HepG2 (cell line): ENCODE data around the gene EID3. TPM values are rescaled to one million over a fixed set of nuclear protein-coding genes. Genes with fewer than 3 reads are reported as not detected.
"Not testable (repeated sequence)": the region's sequence is repeated elsewhere in the genome, so short reads cannot be mapped to it uniquely, and the experiment has no call there.

ENCODE experiments used
- ATAC-seq: fragments of 200-7000 bp; cut with Tn5 transposase; 3 replicates; pipeline ENCODE4 v1.9.1; 2020; ENCODE audit warnings: mild to moderate bottlenecking, moderate library complexity
- BruUV-seq: library from RNA; stranded (reverse); fragments of 400-500 nt; replicated peaks from 2 replicates; lab custom pipeline; 2021; lab: Mats Ljungman, UMichigan
- CTCF ChIA-PET: fragments of 300-600 bp; formaldehyde crosslinking; extraction: SDS; loops from one replicate; lab custom pipeline; 2021; ENCODE audit warnings: low total read pairs, inconsistent platforms, low intra/inter-chr PET ratio; lab: Yijun Ruan, JAX
- POLR2A ChIA-PET: fragments of 350-600 bp; sonication (Branson Sonifier 250); formaldehyde crosslinking; loops from one replicate; lab custom pipeline; 2020; ENCODE audit warnings: antibody characterized with exemption, inconsistent platforms; lab: Yijun Ruan, JAX
- DNase-seq: peaks from one replicate; pipeline ENCODE4 v3.0.0-alpha.2; 2015; ENCODE audit warnings: low spot score
- FAIRE-seq: peaks from 3 replicates; lab custom pipeline; 2011; peaks lifted over from hg19 to GRCh38; lab: Jason Lieb, UNC
- H2AFZ ChIP-seq: one replicate; pipeline ENCODE4 v1.6.1; 2011; ENCODE audit warnings: low read length, inconsistent platforms
- H3K27ac ChIP-seq: fragments of 300-600 bp; 3 replicates; pipeline ENCODE4 v1.8.0; 2011; ENCODE audit warnings: mixed run types, mild to moderate bottlenecking, mixed read lengths, low read length, inconsistent platforms; ENCODE audit not compliant: insufficient read depth; ENCODE audit errors: extremely low read length
- H3K27me3 ChIP-seq, 2 experiments: fragments of 200-600 bp in 1 of 2; 2 replicates in 1 of 2; 3 replicates in 1 of 2; pipeline versions ENCODE4 v1.6.0 to v1.8.0; 2011; ENCODE audit warnings: low read length in 2 of 2, mild to moderate bottlenecking in 2 of 2, moderate library complexity in 2 of 2, inconsistent platforms in 1 of 2; ENCODE audit not compliant: insufficient read depth in 2 of 2, control insufficient read depth in 1 of 2
- H3K36me3 ChIP-seq, 2 experiments: fragments of 200-600 bp in 1 of 2; replicated peaks in 1 of 2; 2 replicates in 1 of 2; 3 replicates in 1 of 2; pipeline versions ENCODE4 v1.5.1 to v1.8.0; 2011; ENCODE audit warnings: low read length in 2 of 2, inconsistent platforms in 1 of 2; ENCODE audit not compliant: insufficient read depth in 2 of 2, control insufficient read depth in 1 of 2
- H3K4me1 ChIP-seq: 2 replicates; pipeline ENCODE4 v1.5.1; 2012; ENCODE audit warnings: low read length, inconsistent platforms; ENCODE audit not compliant: insufficient read depth
- H3K4me2 ChIP-seq: 2 replicates; pipeline ENCODE4 v1.6.0; 2011; ENCODE audit warnings: low read depth, low read length, inconsistent platforms
- H3K4me3 ChIP-seq, 3 experiments: fragments of 200-600 bp in 1 of 3; sonication (generic), shearing (Covaris generic) in 1 of 3; replicated peaks in 1 of 3; 2 replicates each; pipeline ENCODE4 v1.5.1; 2011 to 2016; ENCODE audit warnings: low read length in 3 of 3, inconsistent platforms in 2 of 3, low read depth in 2 of 3, mild to moderate bottlenecking in 2 of 3, control low read depth in 1 of 3, mixed read lengths in 1 of 3; ENCODE audit not compliant: insufficient read depth in 1 of 3
- H3K79me2 ChIP-seq: one replicate; pipeline ENCODE4 v1.6.1; 2011; ENCODE audit warnings: low read length, inconsistent platforms; ENCODE audit not compliant: insufficient read depth
- H3K9ac ChIP-seq: 2 replicates; pipeline ENCODE4 v1.6.0; 2011; ENCODE audit warnings: mild to moderate bottlenecking, low read depth, low read length, inconsistent platforms; ENCODE audit not compliant: insufficient read depth
- H3K9me3 ChIP-seq: 2 replicates; pipeline ENCODE4 v1.5.1; 2012; ENCODE audit warnings: mild to moderate bottlenecking, low read length
- H4K20me1 ChIP-seq: 2 replicates; pipeline ENCODE4 v1.6.0; 2011; ENCODE audit warnings: inconsistent platforms, mild to moderate bottlenecking, low read length, moderate library complexity; ENCODE audit not compliant: insufficient read depth
- BRCA1 ChIP-seq: sonication (generic); formaldehyde crosslinking; IDR thresholded peaks from 2 replicates; pipeline ENCODE4 v1.4.0; 2020; ENCODE audit warnings: missing genetic modification reagents
- CEBPZ ChIP-seq: IDR thresholded peaks from 2 replicates; pipeline ENCODE4 v1.6.1; 2012; ENCODE audit warnings: low read length, improper control_type of control experiment
- DDIT3 ChIP-seq: sonication (generic); formaldehyde crosslinking; IDR thresholded peaks from 2 replicates; pipeline ENCODE4 v1.4.0; 2020; ENCODE audit warnings: mild to moderate bottlenecking, missing genetic modification reagents
- GABPA ChIP-seq, 2 experiments: IDR thresholded peaks; 2 replicates each; pipeline ENCODE4 v1.6.1; 2011 to 2016; ENCODE audit warnings: low read depth in 2 of 2, low read length in 1 of 2, missing biosample characterization in 1 of 2, missing genetic modification characterization in 1 of 2
- HMGXB3 ChIP-seq: sonication (generic); formaldehyde crosslinking; IDR thresholded peaks from 2 replicates; pipeline ENCODE4 v1.4.0; 2020; ENCODE audit warnings: missing genetic modification reagents, borderline replicate concordance
- IRF2 ChIP-seq: IDR thresholded peaks from 2 replicates; pipeline ENCODE4 v1.6.1; 2018; ENCODE audit warnings: missing genetic modification reagents, missing compliant biosample characterization
- PHF20 ChIP-seq: sonication (generic); formaldehyde crosslinking; IDR thresholded peaks from 2 replicates; pipeline ENCODE4 v1.5.0; 2020; ENCODE audit warnings: mild to moderate bottlenecking, missing genetic modification reagents
- ZNF251 ChIP-seq: sonication (generic); formaldehyde crosslinking; IDR thresholded peaks from 2 replicates; pipeline ENCODE4 v1.9.0; 2021; ENCODE audit warnings: mild to moderate bottlenecking, missing genetic modification reagents
- ZNF496 ChIP-seq: sonication (generic); formaldehyde crosslinking; IDR thresholded peaks from 2 replicates; pipeline ENCODE4 v1.8.1; 2023; ENCODE audit warnings: mild to moderate bottlenecking, moderate library complexity, missing genetic modification reagents; ENCODE audit not compliant: insufficient replicate concordance
- ZNF564 ChIP-seq: sonication (generic); formaldehyde crosslinking; IDR thresholded peaks from 2 replicates; pipeline ENCODE4 v1.8.1; 2023; ENCODE audit warnings: mild to moderate bottlenecking, missing genetic modification reagents
- ZNF7 ChIP-seq: IDR thresholded peaks from 2 replicates; pipeline ENCODE4 v1.6.1; 2016; ENCODE audit warnings: missing biosample characterization, missing genetic modification reagents
- WGBS: methylation state at CpG from one replicate; pipeline ENCODE4 v1.1.6; 2017; ENCODE audit warnings: low lambda C conversion rate; 5-methylcytosine and 5-hydroxymethylcytosine counted together
- in situ Hi-C: cut with HindIII; loops from 2 replicates; pipeline ENCODE4 v1.10.0; 2017; ENCODE audit warnings: low pct_unique_long_range_greater_than_20kb; ENCODE audit not compliant: extremely low pct_ligation_motif_present
- intact Hi-C: fragments of 100-400 bp; cut with micrococcal nuclease; formaldehyde crosslinking; loops from one replicate; pipeline ENCODE4 v1.10.0; 2022; ENCODE audit not compliant: unreplicated experiment
- polyA plus RNA-seq, 8 experiments: library from polyadenylated mRNA; depleted of rRNA in 3 of 8; stranded (reverse) in 7 of 8; unstranded in 1 of 8; fragments of >200 nt; fragmentation: Illumina TruSeq in 4 of 8; extraction: Trizol in 4 of 8; gene quantifications; 2 replicates each; pipeline versions ENCODE4 v1.2.1 to v1.2.3, GENCODE V29; 2011 to 2016; ENCODE audit warnings: low read depth in 4 of 8, missing spikeins in 1 of 8, mixed read lengths in 1 of 8; ENCODE audit not compliant: insufficient read depth in 1 of 8
- total RNA-seq, 5 experiments: library from RNA; depleted of rRNA; stranded (reverse); fragments of >200 nt; fragmentation: Illumina TruSeq; extraction: Trizol; gene quantifications; 2 replicates each; pipeline ENCODE4 v1.2.3, GENCODE V29; 2016; ENCODE audit warnings: low read depth in 1 of 5

Gene EID3
- total and polyA plus RNA-seq, 2 of the 13 experiments (the other 11 are each of a cell fraction or from before 2014, with no cell fraction given), result 0.38 to 4.5 TPM

GRCh38 chr12:104265436-104265835 is 38.1 kb upstream of the EID3 start:
- H3K4me3 ChIP-seq, H4K20me1 ChIP-seq, H3K4me1 ChIP-seq, H3K9me3 ChIP-seq, intact Hi-C loops, H3K27me3 ChIP-seq, in situ Hi-C loops, H3K9ac ChIP-seq, H3K79me2 ChIP-seq, H3K36me3 ChIP-seq, H2AFZ ChIP-seq, H3K27ac ChIP-seq, FAIRE-seq, POLR2A ChIA-PET, CTCF ChIA-PET, H3K4me2 ChIP-seq, BruUV-seq, ATAC-seq, DNase-seq: not testable (repeated sequence)
- 84% methylated on average over 2 of the region's 24 CpGs for WGBS

DNA sequence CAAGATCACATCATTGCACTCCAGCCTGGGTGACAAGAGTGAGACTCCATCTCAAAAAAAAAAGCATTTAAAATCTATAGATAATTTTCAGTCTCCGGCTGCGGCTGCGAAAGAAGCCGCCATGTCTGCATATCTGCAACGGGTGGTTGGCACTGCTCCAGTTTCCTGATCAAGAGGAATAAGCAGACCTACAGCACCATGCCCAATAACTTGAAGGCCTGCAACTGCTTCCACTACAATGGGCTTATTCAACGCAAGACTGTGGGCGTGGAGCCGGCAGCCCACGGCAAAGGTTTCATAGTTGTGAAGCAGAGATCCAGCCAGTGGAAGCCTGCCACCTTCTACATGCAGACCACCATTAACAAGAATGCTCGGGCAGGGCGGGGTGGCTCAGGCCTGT is 30.6 kb upstream of the EID3 start:
- BruUV-seq, result no TSS peak
- no peak overlapping the region for H3K4me3 ChIP-seq
- H3K79me2 ChIP-seq, result no peaks in the 10 kb centered on the region
- no peak for ATAC-seq
- 74% methylated on average over 11 of the region's 11 CpGs for WGBS
- CTCF ChIA-PET, result no interaction called here
- in situ Hi-C loops (no loop called here), intact Hi-C loops (no loop called here)
- H3K4me2 ChIP-seq, result no peak overlapping the region
- H4K20me1 ChIP-seq, result no peaks in the 10 kb centered on the region
- POLR2A ChIA-PET, result no interaction called here
- no peaks in the 10 kb centered on the region for H3K27me3 ChIP-seq
- peaks cover 26% of the 10 kb centered on the region for H3K4me1 ChIP-seq
- no peak for FAIRE-seq
- no peak overlapping the region for H3K9ac ChIP-seq
- H3K36me3 ChIP-seq, result no peaks in the 10 kb centered on the region
- no peak overlapping the region for H2AFZ ChIP-seq
- no peaks in the 10 kb centered on the region for H3K9me3 ChIP-seq
- no peak for TF ChIP-seq BRCA1 (CRISPR knock-in tag)
- TF ChIP-seq PHF20 (CRISPR knock-in tag), result no peak
- no peak for TF ChIP-seq ZNF564 (CRISPR knock-in tag)
- no peak for TF ChIP-seq IRF2 (CRISPR knock-in tag)
- TF ChIP-seq ZNF251 (CRISPR knock-in tag), result no peak
- no peak for TF ChIP-seq ZNF496 (CRISPR knock-in tag)
- TF ChIP-seq ZNF7, result no peak
- no peak for TF ChIP-seq CEBPZ
- TF ChIP-seq HMGXB3 (CRISPR knock-in tag), result no peak
- TF ChIP-seq DDIT3 (CRISPR knock-in tag), result no peak
- no peak for TF ChIP-seq GABPA (IDR thresholded peaks at IDR 0.05; ENCODE audit: low read depth, low read length)
- TF ChIP-seq GABPA (CRISPR knock-in tag; IDR thresholded peaks at IDR 0.05; ENCODE audit: low read depth), result no peak
- TF ChIP-seq, all 625 proteins: peak for 0
- H3K27ac ChIP-seq, result no peak overlapping the region
- DNase-seq, result no peak
